GM18505 (cell line): ENCODE measurements around the gene DKKL1.

Experiments
- ATAC-seq: cut with Tn5 transposase; IDR thresholded peaks from one replicate; pipeline ENCODE4 v1.9.1; 2021; ENCODE audit not compliant: unreplicated experiment
- POLR2A ChIP-seq: IDR thresholded peaks from 4 replicates; pipeline ENCODE4 v1.6.1; 2011; ENCODE audit warnings: borderline replicate concordance; ENCODE audit not compliant: insufficient read depth, insufficient read length; ENCODE audit errors: extremely low read depth

Gene DKKL1

DNA sequence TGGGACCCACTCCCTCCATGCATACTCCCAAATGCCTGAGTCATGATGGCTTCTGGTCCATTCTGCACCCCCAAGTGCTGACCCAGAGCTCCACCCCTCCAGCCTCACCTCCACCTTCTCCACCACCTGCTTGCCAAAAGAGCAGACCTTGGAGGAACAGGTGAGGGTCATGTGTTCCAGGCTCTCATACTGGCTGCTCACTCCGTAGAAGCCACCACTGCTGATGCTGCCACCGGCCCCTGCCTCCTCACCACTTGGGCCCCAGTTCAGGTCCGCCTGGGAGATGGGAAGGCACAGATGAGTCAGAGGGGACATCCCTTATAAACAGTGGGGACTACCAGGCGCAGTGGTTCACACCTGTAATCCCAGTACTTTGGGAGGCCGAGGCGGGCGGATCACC is 20.6 kb upstream of the DKKL1 start:
- TF ChIP-seq POLR2A, result no peak
- ATAC-seq, result no peak

DNA sequence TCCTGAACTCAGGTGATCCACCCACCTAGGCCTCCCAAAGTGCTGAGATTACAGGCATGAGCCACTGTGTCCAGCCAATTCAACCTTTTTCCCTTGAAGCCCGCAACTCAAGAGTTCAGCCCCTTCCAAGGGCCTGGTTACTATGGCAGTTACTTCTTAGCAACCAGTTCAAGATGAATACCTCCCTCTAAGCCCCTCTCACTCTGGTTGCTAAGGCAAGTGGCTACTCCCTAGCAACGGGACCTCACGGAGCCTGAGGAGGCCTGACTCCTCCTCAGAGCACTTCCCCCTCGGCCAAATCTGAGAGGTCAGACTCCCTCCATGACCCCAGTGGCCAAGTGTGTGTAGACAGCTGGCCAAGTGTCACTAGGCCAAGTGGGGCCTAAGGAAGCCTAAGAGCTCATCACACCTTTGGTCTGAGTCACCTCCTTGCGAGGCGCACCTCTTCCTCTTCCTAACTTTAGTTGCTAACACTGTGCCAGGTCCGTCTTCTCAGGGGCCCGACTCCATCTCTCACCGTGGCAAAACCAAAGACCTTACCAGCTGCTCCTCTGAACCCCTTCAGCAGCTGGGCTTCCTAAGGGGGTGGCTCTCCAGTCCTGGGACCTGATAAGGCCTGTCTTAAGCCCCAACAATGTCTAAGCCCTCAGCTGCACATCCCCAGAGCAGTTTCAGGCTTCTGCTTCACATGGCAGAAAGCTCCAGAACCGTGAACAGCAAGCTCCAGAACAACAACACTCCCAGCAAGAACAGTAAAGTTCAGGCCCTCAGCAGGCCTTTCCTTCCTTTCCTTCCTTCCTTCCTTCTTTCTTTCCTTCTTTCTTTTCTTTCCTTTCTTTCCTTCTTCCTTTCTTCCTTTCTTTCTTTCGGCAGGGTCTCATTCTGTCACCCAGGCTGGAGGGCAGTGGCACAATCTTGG is 18.9 kb upstream of the DKKL1 start:
- no peak for TF ChIP-seq POLR2A

DNA sequence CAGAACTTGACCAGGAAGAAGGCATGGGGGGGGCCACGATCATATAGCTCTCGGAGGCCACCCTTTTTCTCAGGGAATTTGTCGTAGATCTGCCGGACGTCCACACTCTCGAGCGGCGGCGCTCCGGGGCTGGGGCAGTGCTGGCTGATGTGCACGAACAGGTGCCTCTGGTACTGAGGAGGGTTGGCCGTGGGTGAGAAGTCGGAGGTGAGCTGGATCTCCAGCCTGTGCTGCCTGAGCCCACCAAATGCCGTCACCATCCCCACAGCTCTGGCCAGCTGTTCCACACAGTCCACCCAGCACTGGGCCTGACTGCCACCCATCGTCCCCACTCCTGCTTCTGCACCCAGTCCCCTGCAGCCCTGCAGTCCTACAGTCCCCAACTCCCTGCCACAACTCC is 16.5 kb upstream of the DKKL1 start:
- TF ChIP-seq POLR2A, result no peak
- no peak for ATAC-seq

More for the DNA sequence above, 18.9 kb upstream of the DKKL1 start:
- ATAC-seq, result no peak

DNA sequence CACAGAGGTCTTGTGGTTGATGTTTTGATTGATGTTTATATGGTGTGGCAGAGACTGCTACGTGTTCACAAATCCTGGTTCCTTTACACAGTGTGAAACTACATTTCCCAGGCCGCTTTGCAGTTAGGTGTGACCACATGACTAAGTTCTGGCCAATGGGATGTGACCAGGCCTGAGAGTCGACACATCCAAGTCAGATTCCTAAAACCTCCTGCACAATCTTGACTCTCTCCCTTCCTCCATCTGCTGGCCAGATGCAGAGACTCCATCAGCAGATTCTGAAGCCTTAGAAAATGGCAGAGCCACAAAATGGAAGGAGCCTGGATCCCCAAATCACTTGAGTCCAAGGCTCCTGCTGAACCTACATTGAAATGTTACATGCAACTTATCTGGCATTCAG is 15.8 kb upstream of the DKKL1 start:
- ATAC-seq, result no peak
- no peak for TF ChIP-seq POLR2A

DNA sequence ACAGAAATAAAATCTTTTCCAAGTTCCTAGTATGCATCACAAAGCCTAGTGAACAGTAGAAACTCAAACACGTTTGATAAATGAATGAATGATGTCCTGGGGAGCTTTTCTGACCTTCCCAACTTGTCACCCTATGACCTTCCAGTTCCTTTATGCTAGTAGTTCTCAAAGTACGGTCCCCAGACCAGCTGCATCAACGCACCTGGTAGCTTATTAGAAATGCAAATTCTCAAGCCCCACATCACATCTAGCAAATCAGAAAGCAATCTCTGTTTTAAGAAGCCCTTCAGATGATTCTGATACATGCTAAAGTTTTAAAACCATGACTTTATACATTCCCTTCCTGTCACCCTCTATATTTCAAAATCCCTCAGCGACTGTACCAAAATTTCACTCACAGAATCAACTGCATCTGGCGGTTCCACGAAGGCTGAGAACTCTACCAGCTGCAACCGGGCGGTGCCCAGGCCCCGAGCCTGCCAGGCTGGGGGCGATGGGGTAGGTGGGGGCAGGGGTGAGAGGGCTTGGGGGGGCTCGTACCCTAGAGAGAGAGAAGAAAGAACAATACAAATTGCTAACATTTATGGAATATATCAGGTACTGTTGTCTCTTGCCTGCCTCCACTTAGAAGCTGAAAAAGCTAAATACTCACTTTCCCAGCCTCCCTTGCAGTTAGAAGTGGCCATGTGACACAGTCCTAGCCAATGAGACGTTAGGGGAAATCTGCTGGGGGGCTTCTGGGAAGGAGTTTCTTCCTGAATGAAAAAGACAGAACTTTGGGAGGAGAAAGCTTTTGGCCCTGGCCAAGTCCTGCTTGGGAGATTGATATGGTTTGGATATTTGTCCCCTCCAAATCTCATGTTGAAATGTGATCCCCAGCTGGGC is 15.1 kb upstream of the DKKL1 start:
- no peak for ATAC-seq

DNA sequence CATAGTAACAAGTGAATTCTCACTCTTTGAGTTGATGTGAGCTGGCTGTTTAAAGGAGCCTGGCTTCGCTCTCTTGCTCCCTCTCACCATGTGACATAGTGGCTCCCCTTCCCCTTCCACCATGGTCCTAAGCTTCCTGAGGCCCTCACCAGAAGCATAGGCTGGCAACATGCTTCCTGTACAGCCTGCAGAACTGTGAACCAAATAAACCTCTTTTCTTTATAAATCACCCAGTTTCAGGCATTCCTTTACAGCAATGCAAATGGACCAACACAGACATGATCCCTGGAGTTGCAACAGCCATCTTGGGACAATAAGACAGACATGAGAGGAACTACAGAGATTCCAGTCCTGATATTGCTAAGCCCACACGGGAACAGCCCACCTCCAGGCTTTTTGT is 14.1 kb upstream of the DKKL1 start:
- ATAC-seq, result no peak
- no peak for TF ChIP-seq POLR2A

More for the DNA sequence above, 15.1 kb upstream of the DKKL1 start:
- no peak for TF ChIP-seq POLR2A

DNA sequence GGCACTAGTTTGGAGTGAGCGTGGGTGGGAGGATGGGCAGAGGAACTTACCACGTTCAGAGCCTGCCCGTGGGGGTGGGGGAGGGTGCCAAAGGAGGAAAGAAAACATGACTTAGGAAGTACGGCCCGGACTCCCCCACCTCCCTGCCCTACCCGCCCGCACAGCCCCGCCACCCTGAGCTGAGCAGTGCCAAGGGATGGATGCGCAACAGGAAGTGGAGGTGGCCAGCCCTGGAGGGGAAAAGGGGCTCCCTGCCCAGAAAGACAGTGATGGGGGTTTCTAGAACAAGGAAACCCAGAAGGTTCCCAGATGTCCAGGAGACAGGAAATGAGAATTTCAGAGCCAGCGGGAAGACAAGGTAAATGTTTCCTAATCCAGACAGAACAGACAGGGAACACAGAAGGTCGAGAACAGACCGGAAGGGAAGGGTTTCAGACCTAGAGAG is 7.7 kb upstream of the DKKL1 start:
- no peak for TF ChIP-seq POLR2A
- no peak for ATAC-seq

DNA sequence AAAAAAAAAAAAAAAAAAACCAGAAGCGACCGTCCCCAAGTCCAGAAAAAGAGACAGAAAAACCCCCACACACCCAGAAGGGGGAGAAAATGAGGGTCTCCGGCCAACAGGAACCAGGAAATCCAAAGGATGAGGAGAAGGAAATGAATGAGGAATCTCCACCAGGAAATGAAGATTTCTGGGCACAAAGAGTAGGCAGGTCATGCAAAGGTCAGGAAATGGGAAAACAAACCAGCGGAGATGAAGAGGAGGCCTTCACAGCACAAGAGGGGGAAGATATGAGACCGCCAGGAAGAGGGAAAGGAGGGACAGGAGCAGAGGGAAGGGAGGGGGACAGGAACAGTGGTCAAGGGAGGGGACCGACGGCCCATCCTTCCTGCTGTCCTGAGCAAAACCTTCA is 7.3 kb upstream of the DKKL1 start:
- ATAC-seq, result no peak
- no peak for TF ChIP-seq POLR2A

DNA sequence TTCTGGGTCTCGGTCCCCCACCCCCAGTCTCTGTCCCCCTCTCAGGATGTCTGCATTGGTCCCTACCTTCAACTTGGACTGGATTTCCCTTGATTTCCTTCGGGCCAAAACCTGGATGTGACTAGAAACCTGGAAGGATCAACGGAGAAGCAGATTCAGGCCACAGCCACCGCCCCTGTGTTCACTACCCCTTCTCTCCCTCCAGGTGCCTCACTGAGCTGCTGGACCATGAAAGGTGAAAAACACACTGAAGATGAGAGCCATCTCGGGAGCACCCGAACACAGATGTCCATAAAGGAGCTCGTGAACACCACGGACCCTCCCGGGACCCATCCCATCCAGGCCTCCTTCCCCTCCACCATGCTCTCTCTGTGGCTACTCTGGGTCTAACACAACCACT is 6.5 kb upstream of the DKKL1 start:
- TF ChIP-seq POLR2A, result no peak
- ATAC-seq, result no peak

DNA sequence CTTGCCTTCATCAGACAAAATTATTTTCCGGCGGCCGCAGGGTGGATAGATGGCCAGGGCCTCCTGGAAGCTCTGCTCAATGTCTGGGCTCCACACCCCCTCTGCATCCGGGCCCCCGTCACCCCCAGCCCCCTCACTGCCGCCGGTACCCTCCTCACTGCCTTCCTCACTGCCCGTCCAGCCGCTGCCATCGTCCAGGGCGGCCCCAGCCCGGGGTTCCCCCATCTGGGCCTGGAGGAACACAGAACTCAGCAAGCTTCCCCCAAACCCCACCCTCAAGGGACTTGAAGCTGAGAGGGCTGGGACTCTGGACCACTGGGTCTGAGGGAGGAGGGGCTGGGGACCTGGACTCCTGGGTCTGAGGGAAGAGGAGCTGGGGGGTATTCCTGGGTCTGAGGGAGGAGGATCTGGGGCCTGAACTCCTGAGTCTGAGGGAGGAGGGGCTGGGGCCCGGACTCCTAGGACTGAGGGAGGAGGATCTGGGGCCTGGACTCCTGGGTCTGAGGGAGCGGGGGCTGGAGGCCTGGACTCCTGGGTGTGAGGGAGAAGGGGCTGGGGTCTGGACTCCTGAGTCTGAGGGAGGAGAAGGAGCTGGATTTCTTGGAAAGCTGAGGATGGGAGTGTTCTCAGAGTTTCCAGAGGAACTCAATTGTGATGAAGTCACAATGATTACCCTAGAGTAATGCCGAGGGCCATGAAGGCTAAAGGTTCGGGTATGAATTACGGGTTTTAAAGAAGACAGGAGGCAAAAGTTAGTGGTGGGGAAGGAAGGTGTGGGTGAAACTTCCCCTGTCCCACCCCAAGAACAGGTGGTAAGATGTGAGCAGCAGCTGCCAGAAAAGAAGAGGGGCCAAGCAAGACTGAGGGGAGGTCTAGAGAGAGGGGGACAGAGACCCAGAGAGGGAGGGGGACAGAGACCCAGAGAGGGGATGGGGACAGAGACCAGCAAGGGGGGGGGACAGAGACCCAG is 3.5 kb upstream of the DKKL1 start:
- no peak for TF ChIP-seq POLR2A
- ATAC-seq, result no peak

DNA sequence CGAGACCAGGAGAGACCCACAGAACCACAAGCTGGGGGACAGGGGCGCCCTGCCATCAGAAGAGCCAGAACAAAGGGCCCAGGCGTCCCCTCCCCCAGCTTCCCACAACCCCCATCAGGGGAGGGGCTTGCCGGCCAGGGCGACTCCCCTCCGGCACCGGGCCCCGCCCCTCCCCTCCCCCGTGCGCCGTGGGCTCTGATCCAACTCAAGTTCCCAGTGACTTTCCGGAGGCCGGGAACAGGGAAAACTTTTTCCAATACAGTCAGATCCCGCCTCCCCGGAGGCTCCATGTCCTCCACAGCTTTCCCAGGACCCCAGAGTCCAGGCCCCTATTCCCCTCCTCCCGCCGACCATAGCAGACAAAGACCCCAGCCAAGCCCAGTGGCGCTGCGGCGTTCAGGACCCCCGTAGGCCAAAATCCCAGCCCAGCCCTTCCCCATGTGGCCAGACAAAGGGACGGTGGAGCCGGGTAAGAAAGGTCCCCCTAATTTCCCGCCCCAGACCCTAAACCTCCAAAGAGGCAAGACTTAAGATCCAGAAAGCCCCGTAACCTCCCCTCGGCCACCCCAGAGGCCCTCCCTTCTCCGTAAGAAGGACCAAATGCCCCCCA is 2.1 kb upstream of the DKKL1 start:
- ATAC-seq, result no peak

More for the DNA sequence above, 2.1 kb upstream of the DKKL1 start:
- no peak for TF ChIP-seq POLR2A
